HUDEP-2 (cell line): ENCODE data around the gene SLC25A29.
"Not testable (repeated sequence)": the region's sequence is repeated elsewhere in the genome, so short reads cannot be mapped to it uniquely, and the experiment has no call there.

Source experiments
- DNase-seq, 76 experiments: peaks; one replicate each; lab custom pipeline; 2025; ENCODE audit not compliant: unreplicated experiment in 76 of 76; lab: John Stamatoyannopoulos, UW

Gene SLC25A29

GRCh38 chr14:100306101-100306997, at the start of gene SLC25A29:
TSS of gene SLC25A29 (minus strand) at chr14:100306444. CDS start at chr14:100306232, 212 bp downstream.
- DNase-seq: peak in 68 of 76 experiments; percentile 3 to 82 (median 62)

DNA sequence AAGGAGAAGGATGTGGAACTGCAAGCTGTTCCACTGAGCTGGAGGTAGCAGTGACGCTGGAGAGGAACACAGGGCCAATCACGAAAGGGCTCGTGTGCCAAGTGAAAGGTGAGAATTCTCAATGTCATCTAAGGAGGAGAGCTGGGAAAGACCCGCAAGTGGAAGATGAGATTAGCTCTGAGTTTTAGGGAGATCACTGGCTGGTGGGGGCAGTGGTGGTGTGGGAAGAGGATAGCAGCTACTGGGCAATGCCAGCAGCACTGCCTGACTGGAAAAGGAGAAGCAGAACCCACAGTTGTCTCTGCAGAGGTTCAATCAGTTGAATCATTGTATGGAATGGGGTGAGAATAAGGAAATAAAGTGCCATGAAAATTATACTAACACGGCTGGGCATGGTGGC, 44.7 kb upstream of the SLC25A29 start:
- no peak for DNase-seq

- DNase-seq: no peak
Measured at GRCh38 chr14:100350276-100350926, 44.2 kb upstream of the SLC25A29 start.

DNA sequence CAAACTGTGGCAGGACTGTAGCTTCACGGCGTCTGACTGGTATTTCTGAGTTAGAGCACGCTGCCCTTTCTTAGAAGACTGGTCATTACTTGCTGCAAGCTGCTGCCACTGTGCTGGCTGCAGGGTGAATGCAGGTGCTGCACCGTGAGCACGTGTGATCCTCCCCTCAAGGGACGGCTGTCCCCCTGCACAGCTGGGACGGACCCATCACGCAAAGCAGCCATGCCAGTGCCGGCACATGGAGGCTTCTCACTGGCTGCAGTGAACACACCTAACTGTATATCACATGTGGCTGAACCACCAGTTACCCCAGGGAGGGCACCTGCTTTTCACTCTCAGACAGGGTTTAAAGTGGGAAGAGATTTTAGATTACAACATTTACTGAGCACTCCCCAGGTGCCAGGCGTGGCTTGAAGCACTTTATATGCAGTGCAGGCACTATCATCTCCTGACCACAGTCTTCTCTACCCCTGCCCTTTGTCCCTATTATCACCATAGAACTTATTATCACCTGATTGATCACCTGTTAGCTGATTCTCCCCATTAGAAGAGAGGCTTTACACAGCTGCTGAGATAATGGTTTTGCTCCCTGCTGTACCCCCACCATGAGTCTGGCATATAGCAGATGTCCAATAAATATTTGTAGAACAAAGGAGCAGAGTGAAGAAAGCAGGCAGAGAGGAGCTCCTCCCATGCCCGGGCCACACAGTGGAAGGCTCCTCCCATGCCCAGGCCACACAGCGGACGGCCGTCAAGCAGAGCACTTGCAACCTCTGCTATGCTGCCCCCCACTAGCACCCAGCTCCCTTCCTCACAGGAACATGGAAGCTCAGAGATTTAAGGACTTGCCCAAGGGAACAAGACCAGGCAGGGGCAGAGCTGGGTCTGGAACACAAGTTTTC, 42.8 kb upstream of the SLC25A29 start:
- no peak for DNase-seq

DNA sequence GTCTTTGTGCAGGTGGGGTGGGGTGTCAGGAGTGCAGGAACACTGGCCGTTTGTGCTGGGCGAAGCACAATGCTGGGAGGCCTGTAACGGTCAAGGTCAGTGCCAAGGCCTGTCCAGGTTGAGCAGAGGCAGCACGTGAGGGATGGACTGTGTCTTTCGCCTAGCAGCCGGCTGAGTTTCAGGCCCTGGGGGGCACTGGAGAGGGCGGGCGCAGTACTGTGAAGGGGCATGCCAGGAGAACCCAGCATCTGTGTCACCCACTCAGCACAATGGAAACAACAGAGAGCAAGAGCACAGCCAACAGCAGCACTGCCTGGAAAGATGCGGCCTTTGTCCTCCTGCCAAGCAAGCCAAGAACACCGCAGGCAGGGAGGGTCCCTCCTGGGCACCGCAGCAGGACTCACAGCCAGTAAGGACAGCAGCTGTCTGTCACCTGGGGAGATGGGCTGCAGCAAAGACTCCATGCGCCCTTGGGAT, 42.0 kb upstream of the SLC25A29 start:
- no peak for DNase-seq

- no peak for DNase-seq
Measured at GRCh38 chr14:100346306-100347091, 40.3 kb upstream of the SLC25A29 start.

- no peak for DNase-seq
Measured at GRCh38 chr14:100345711-100346110, 39.5 kb upstream of the SLC25A29 start.

DNA sequence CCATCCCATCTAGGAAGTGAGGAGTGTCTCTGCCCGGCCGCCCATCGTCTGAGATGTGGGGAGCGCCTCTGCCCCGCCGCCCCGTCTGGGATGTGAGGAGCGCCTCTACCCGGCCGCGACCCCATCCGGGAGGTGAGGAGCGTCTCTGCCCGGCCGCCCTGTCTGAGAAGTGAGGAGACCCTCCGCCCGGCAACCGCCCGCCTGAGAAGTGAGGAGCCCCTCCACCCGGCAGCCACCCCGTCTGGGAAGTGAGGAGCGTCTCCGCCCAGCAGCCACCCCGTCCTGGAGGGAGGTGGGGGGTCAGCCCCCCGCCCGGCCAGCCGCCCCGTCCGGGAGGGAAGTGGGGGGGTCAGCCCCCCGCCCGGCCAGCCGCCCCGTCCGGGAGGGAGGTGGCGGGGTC, 38.4 kb upstream of the SLC25A29 start:
- not testable (repeated sequence) for DNase-seq

GRCh38 chr14:100342826-100343225, 36.6 kb upstream of the SLC25A29 start:
- not testable (repeated sequence) for DNase-seq

- no peak for DNase-seq
Measured at GRCh38 chr14:100342195-100342594, 36.0 kb upstream of the SLC25A29 start.

GRCh38 chr14:100341301-100342031, 35.2 kb upstream of the SLC25A29 start:
- DNase-seq: no peak

- DNase-seq: no peak
Measured at GRCh38 chr14:100340423-100340813, 34.2 kb upstream of the SLC25A29 start.

- DNase-seq: no peak
Measured at GRCh38 chr14:100339766-100340422, 33.6 kb upstream of the SLC25A29 start.

- no peak for DNase-seq
Measured at GRCh38 chr14:100336618-100337530, 30.6 kb upstream of the SLC25A29 start.

DNA sequence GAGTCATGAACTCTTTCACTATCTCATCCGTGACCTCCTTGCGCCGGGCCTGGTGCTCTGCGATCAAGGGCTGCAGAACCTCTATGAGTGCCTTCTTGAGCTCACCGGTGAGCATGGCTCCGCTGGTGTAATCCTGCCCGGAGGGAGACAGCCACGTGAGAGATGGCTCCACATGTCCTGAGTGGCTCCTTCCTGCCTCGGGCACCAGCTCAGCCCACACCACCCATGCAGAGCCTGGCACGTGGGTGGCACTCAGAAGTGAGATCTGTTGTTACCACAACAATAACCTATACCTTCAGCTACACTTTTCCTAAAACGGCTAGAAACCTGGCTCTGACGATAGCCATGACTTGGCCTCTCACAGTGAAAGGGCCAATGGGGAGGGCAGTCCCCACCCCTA, 28.7 kb upstream of the SLC25A29 start:
- no peak for DNase-seq

GRCh38 chr14:100333827-100334226, 27.6 kb upstream of the SLC25A29 start:
- no peak for DNase-seq

DNA sequence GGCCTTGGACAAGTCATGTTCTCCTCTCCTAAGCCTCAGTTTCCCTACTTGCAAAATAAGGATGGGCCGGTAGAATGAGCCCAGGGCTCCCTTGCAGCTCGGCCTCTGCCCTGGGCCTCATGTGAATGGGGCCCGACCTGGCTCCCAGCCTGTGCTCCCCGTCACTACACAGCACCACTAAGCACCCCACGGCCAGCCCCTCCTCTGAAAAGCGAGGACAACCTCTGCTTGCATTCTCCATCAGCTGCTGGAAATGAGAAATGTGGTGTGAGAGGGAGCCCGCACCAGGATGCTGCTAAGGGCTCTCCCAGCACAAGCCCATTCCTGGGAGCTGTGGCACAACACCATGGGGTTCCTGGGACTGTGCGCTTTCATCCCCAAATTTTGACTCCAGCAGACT, 27.1 kb upstream of the SLC25A29 start:
- DNase-seq: no peak

GRCh38 chr14:100332797-100333196, 26.6 kb upstream of the SLC25A29 start:
- DNase-seq: no peak
